ENCODE results near the gene CLIC6.

DNA sequence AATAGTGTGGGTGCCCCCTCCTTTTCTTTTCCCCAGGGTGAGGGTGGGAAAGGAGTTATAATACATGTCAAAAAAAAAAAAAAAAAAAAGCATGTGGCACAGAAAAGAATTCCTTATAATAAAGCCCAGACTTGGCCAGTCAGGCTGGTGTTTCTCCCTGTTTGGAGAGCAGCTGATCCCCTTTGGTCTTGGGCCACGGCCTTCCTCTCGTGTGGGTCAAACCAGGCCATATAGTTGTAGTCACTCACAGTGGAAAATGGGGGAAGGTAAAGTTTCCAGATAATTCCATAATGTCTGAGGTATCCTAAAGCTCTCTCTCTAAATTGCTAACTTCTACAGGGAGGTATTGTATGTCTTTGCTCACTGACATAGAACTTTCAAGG is 22.0 kb downstream of the CLIC6 start:
- TF ChIP-seq CTCF (optimal IDR thresholded peaks at IDR 0.05 in 1 of 3, IDR thresholded peaks at IDR 0.05 in 1 of 3, conservative IDR thresholded peaks at IDR 0.05 in 1 of 3; ENCODE audit: extremely low read depth in 1 of 3, insufficient read depth in 2 of 3, low read length in 3 of 3) = no peak
- no peak for TF ChIP-seq EZH2 (IDR thresholded peaks at IDR 0.05; ENCODE audit: low read length)

Data from keratinocyte (primary cell).